ENCODE measurements around the gene SCAMP4.

Gene SCAMP4

DNA sequence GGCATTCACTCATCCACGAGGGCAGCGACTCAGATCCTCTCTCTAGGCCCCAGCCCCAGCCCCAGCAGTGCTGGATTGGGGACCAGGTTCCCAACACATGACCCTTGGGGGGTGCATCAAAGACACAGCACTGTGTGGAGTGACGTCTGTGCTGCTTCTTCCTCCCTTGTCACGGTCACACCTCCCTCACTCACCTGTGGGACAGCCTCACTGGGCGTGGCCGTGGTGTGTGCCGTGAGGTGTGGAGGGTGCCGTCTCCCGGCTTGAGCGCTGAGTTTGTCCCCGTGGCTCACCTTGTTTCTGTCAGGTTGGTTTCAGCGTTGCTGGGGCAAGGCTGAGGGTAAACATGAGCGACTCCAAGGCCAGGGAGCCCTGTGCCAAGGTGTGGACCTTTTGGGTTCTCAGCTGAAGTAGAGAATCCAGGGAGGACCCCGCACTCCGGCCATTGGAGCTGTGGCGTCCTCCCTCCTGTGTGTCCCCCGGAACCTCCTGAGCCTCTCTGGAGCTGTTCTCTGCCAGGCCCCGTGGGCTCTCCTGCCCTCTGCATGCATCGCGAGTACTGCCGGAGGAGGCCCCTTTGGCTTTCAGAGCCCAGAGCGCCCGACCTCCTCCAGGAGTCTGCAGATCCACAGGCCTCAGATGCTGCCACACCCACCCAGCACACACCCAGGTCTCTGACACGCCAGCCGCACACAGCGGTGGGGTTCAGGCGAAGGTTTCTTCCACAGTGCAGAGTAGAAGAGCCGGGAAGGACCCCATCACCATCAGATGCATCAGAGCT, 69.4 kb downstream of the SCAMP4 start:
- H3K36me3 ChIP-seq (ENCODE audit: control insufficient read depth, insufficient read depth, low read length), result peaks cover 34% of the 10 kb centered on the region

DNA sequence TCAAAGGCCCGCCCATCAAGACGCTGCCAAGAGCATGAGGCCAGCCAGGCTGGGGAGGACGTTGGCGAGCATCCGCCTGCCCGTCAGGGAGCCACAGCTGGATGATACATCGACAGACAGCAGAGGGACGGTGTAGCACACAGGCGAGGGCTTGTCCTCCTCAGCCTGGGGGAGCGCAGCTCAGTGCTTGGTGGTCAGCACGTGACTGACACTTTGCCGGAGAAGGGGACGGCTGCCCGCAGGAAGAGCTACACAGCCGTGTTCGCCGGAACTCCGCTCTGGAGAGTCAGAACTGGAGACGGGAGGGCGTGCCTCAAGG, 69.9 kb downstream of the SCAMP4 start:
- TF ChIP-seq CTCF (IDR thresholded peaks at IDR 0.05; ENCODE audit: insufficient read depth, low read length, poor library complexity, severe bottlenecking), result no peak
- Histone ChIP-seq H3K4me3 (replicated peaks; ENCODE audit: low read depth, low read length) (no peak overlapping the region), H3K27me3 (replicated peaks; ENCODE audit: control insufficient read depth, insufficient read depth, low read length) (no peaks in the 10 kb centered on the region), H3K36me3 (ENCODE audit: control insufficient read depth, insufficient read depth, low read length) (peaks cover 30% of the 10 kb centered on the region)
- DNase-seq (ENCODE audit: extremely low read depth, insufficient read length), result no peak

More for the DNA sequence above, 69.4 kb downstream of the SCAMP4 start:
- DNase-seq (ENCODE audit: extremely low read depth, insufficient read length), result no peak
- TF ChIP-seq CTCF (IDR thresholded peaks at IDR 0.05; ENCODE audit: insufficient read depth, low read length, poor library complexity, severe bottlenecking), result no peak
- H3K4me3 ChIP-seq (replicated peaks; ENCODE audit: low read depth, low read length), result no peak overlapping the region
- H3K27me3 ChIP-seq (replicated peaks; ENCODE audit: control insufficient read depth, insufficient read depth, low read length), result no peaks in the 10 kb centered on the region

All from GM06990 (cell line).